GM12878 (cell line): ENCODE data around the gene PAPPA. TPM values are rescaled to one million over a fixed set of nuclear protein-coding genes. Genes with fewer than 3 reads are reported as not detected.

ENCODE experiments used
- ATAC-seq: fragments of 200-7000 bp; cut with Tn5 transposase; 3 replicates; pipeline ENCODE4 v1.9.1; 2020; ENCODE audit warnings: mild to moderate bottlenecking, moderate library complexity
- BruUV-seq: library from RNA; stranded (reverse); fragments of 400-500 nt; replicated peaks from 2 replicates; lab custom pipeline; 2021; lab: Mats Ljungman, UMichigan
- CTCF ChIA-PET: fragments of 300-600 bp; sonication (Branson Sonifier 250); formaldehyde crosslinking; extraction: SDS; loops from one replicate; lab custom pipeline; 2021; ENCODE audit warnings: inconsistent platforms; lab: Yijun Ruan, JAX
- POLR2A ChIA-PET: fragments of 350-600 bp; formaldehyde crosslinking; extraction: SDS; loops from one replicate; lab custom pipeline; 2021; ENCODE audit warnings: inconsistent platforms; lab: Charles Lee
- RAD21 ChIA-PET: fragments of 300-600 bp; sonication (Branson Sonifier 250); formaldehyde crosslinking; loops from one replicate; lab custom pipeline; 2023; ENCODE audit warnings: antibody characterized with exemption; ENCODE audit not compliant: unreplicated experiment; lab: Charles Lee
- SMC1A ChIA-PET: fragments of 300-600 bp; sonication (Branson Sonifier 250); formaldehyde crosslinking; loops from one replicate; lab custom pipeline; 2023; ENCODE audit not compliant: unreplicated experiment, uncharacterized antibody; lab: Charles Lee
- DNase-seq: peaks from one replicate; pipeline ENCODE4 v3.0.0-alpha.2; 2011; ENCODE audit warnings: low read depth, low spot score
- FAIRE-seq: peaks from 3 replicates; lab custom pipeline; 2011; peaks lifted over from hg19 to GRCh38; lab: Jason Lieb, UNC
- H2AFZ ChIP-seq: 2 replicates; pipeline ENCODE4 v1.6.0; 2011; ENCODE audit warnings: low read depth, low read length, control low read depth; ENCODE audit not compliant: control insufficient read depth
- H3K27ac ChIP-seq: 2 replicates; pipeline ENCODE4 v1.5.1; 2011; ENCODE audit warnings: control low read depth; ENCODE audit not compliant: control insufficient read depth, insufficient read depth
- H3K27me3 ChIP-seq, 2 experiments: replicated peaks in 1 of 2; 2 replicates each; pipeline versions ENCODE4 v1.6.0 to v1.6.1; 2011; ENCODE audit warnings: low read length in 1 of 2; ENCODE audit not compliant: control insufficient read depth in 2 of 2, insufficient read depth in 2 of 2
- H3K36me3 ChIP-seq, 2 experiments: 2 replicates each; pipeline ENCODE4 v1.5.1; 2011; ENCODE audit warnings: low read length in 1 of 2; ENCODE audit not compliant: control insufficient read depth in 2 of 2, insufficient read depth in 2 of 2
- H3K4me1 ChIP-seq: 2 replicates; pipeline ENCODE4 v1.6.1; 2011; ENCODE audit warnings: mild to moderate bottlenecking, low read length, moderate library complexity, mixed read lengths; ENCODE audit not compliant: control insufficient read depth, insufficient read depth
- H3K4me2 ChIP-seq: 2 replicates; pipeline ENCODE4 v1.6.0; 2011; ENCODE audit warnings: control low read depth; ENCODE audit not compliant: control insufficient read depth, insufficient read depth
- H3K4me3 ChIP-seq: fragments of 200-600 bp; sonication (generic); 2 replicates; pipeline ENCODE4 v1.5.1; 2016
- H3K79me2 ChIP-seq: 2 replicates; pipeline ENCODE4 v1.6.0; 2011; ENCODE audit warnings: low read length; ENCODE audit not compliant: control insufficient read depth, insufficient read depth
- H3K9ac ChIP-seq: 2 replicates; pipeline ENCODE4 v1.8.0; 2011; ENCODE audit warnings: low read length, control low read depth, mixed read lengths; ENCODE audit not compliant: control insufficient read depth, insufficient read depth
- H3K9me3 ChIP-seq: replicated peaks from 3 replicates; pipeline ENCODE4 v1.5.1; 2011; ENCODE audit warnings: mild to moderate bottlenecking, low read length; ENCODE audit not compliant: control insufficient read depth, insufficient read depth
- H4K20me1 ChIP-seq: 2 replicates; pipeline ENCODE4 v1.6.0; 2011; ENCODE audit not compliant: control insufficient read depth, insufficient read depth
- CUX1 ChIP-seq: IDR thresholded peaks from 2 replicates; pipeline ENCODE4 v1.6.1; 2012; ENCODE audit warnings: improper control_type of control experiment, low read depth, low read length; ENCODE audit not compliant: insufficient replicate concordance
- HDAC6 ChIP-seq: fragments of 200-600 bp; sonication (generic); IDR thresholded peaks from one replicate; pipeline ENCODE4 v1.8.0; 2017; ENCODE audit warnings: antibody characterized with exemption; ENCODE audit not compliant: unreplicated experiment
- IRF4 ChIP-seq: IDR thresholded peaks from 2 replicates; pipeline ENCODE4 v1.6.1; 2011; ENCODE audit warnings: low read depth, low read length
- MYB ChIP-seq: fragments of 150-350 bp; IDR thresholded peaks from 2 replicates; pipeline ENCODE4 v1.6.1; 2014; ENCODE audit warnings: mild to moderate bottlenecking, low read depth, low read length, borderline replicate concordance
- NFYA ChIP-seq: IDR thresholded peaks from 2 replicates; pipeline ENCODE4 v1.6.1; 2011; ENCODE audit warnings: low read depth, mild to moderate bottlenecking, low read length, improper control_type of control experiment, borderline replicate concordance
- TBL1XR1 ChIP-seq: IDR thresholded peaks from 2 replicates; pipeline ENCODE4 v1.6.1; 2012; ENCODE audit warnings: low read depth, low read length, improper control_type of control experiment
- WRNIP1 ChIP-seq: IDR thresholded peaks from 2 replicates; pipeline ENCODE4 v1.6.1; 2011; ENCODE audit warnings: low read depth, low read length, improper control_type of control experiment, borderline replicate concordance
- ZBTB11 ChIP-seq: fragments of 450-650 bp; formaldehyde crosslinking; IDR thresholded peaks from 2 replicates; pipeline ENCODE4 v1.5.0; 2022; ENCODE audit warnings: mild to moderate bottlenecking, missing genetic modification characterization
- WGBS: methylation state at CpG from one replicate; pipeline ENCODE4 v1.1.6; 2016; ENCODE audit warnings: low lambda C conversion rate; ENCODE audit not compliant: insufficient replicate concordance, insufficient coverage; ENCODE audit errors: missing lambda C conversion rate; 5-methylcytosine and 5-hydroxymethylcytosine counted together
- in situ Hi-C: fragments of 300-500 bp; cut with MboI; formaldehyde crosslinking; loops from 9 replicates; pipeline ENCODE4 v1.14.3; 2018; ENCODE audit warnings: mixed read lengths
- intact Hi-C: fragments of 100-400 bp; cut with micrococcal nuclease; formaldehyde crosslinking; loops from one replicate; pipeline ENCODE4 v1.14.2; 2022; ENCODE audit not compliant: unreplicated experiment
- polyA plus RNA-seq, 11 experiments: library from polyadenylated mRNA; depleted of rRNA in 4 of 11; unstranded in 6 of 11; stranded (reverse) in 5 of 11; fragments of >200 nt; fragmentation: Nextera tagmentation in 4 of 11; fragmentation: Illumina TruSeq in 1 of 11; extraction: Ambion mirVana in 4 of 11; extraction: Trizol in 1 of 11; gene quantifications; 1 replicate in 1 of 11; 2 replicates in 10 of 11; pipeline versions ENCODE4 v1.2.1 to v1.2.3, GENCODE V29; 2011 to 2016; ENCODE audit warnings: inconsistent platforms in 2 of 11, missing spikeins in 2 of 11, low read depth in 1 of 11
- total RNA-seq, 4 experiments: library from RNA; depleted of rRNA in 3 of 4; stranded (reverse); fragments of >200 nt in 3 of 4; fragmentation: Illumina TruSeq in 1 of 4; extraction: Trizol in 1 of 4; gene quantifications; 2 replicates each; pipeline versions ENCODE4 v1.2.1 to v1.2.3, GENCODE V29; 2013 to 2021
- TF ChIP-seq, protein P1 (sequence below): fragments of 450-650 bp; IDR thresholded peaks from 2 replicates; pipeline ENCODE4 v1.6.1; 2017; ENCODE audit warnings: mild to moderate bottlenecking, moderate library complexity

Gene PAPPA
- total and polyA plus RNA-seq, 10 of the 15 experiments (the other 5 are each of a cell fraction or from before 2014, with no cell fraction given): under 0.01 to 0.19 (median 0.02) TPM; not detected in 4

DNA sequence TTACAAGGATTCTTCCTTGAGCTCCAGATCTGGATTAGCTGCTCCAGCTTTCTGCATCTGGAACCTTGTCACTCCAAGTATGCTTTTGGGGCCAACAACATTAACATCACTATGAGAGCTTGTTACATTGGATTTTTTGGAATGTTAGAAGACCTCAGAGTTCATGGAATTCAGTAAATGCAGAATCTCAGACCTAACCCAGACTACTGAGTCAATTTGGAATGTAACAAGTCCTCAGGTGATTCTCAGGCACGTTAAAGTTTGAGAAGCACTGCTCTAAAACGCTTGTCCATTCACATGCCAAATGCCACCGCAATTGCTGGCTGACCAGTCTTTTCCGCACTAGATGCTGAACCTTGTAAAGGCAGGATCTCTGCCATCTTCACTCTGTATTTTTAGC lies 282.1 kb downstream of the PAPPA start:
- Histone ChIP-seq H3K9ac (no peak overlapping the region), H3K4me2 (no peak overlapping the region), H3K9me3 (no peaks in the 10 kb centered on the region), H3K4me3 (no peak overlapping the region), H4K20me1 (no peaks in the 10 kb centered on the region), H3K36me3 (no peaks in the 10 kb centered on the region), H2AFZ (no peak overlapping the region), H3K4me1 (no peaks in the 10 kb centered on the region), H3K27ac (no peak overlapping the region), H3K79me2 (no peaks in the 10 kb centered on the region), H3K27me3 (no peaks in the 10 kb centered on the region)
- RAD21 ChIA-PET: interaction anchor here (1.2 kb wide), 1 partner anchor 14 kb away, joined by 3 read pairs; no protein-coding TSS in a partner anchor
- intact Hi-C loops (no loop called here), in situ Hi-C loops (no loop called here)
- no TSS peak for BruUV-seq
- ATAC-seq (no peak), FAIRE-seq (no peak), DNase-seq (no peak)
- TF ChIP-seq HDAC6 (no peak), WRNIP1 (no peak), CUX1 (no peak), NFYA (no peak), ZBTB11 (CRISPR knock-in tag) (no peak), MYB (no peak), IRF4 (no peak), TBL1XR1 (no peak)
- TF ChIP-seq, protein P1, sequence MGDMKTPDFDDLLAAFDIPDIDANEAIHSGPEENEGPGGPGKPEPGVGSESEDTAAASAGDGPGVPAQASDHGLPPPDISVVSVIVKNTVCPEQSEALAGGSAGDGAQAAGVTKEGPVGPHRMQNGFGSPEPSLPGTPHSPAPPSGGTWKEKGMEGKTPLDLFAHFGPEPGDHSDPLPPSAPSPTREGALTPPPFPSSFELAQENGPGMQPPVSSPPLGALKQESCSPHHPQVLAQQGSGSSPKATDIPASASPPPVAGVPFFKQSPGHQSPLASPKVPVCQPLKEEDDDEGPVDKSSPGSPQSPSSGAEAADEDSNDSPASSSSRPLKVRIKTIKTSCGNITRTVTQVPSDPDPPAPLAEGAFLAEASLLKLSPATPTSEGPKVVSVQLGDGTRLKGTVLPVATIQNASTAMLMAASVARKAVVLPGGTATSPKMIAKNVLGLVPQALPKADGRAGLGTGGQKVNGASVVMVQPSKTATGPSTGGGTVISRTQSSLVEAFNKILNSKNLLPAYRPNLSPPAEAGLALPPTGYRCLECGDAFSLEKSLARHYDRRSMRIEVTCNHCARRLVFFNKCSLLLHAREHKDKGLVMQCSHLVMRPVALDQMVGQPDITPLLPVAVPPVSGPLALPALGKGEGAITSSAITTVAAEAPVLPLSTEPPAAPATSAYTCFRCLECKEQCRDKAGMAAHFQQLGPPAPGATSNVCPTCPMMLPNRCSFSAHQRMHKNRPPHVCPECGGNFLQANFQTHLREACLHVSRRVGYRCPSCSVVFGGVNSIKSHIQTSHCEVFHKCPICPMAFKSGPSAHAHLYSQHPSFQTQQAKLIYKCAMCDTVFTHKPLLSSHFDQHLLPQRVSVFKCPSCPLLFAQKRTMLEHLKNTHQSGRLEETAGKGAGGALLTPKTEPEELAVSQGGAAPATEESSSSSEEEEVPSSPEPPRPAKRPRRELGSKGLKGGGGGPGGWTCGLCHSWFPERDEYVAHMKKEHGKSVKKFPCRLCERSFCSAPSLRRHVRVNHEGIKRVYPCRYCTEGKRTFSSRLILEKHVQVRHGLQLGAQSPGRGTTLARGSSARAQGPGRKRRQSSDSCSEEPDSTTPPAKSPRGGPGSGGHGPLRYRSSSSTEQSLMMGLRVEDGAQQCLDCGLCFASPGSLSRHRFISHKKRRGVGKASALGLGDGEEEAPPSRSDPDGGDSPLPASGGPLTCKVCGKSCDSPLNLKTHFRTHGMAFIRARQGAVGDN: no peak
- POLR2A ChIA-PET: no interaction called here
- 52% methylated on average over 4 of the region's 4 CpGs for WGBS
- CTCF ChIA-PET: no interaction called here
- SMC1A ChIA-PET: no interaction called here
